Suprapubic skin (tissue), 4 donors: Measurements from ENCODE around the gene USP2.

ENCODE experiments used
- CTCF ChIP-seq, 2 donors: fragments of 200-600 bp in 1 of 2; fragments of 450-650 bp in 1 of 2; sonication (generic) in 1 of 2; IDR thresholded peaks; one replicate each; pipeline ENCODE4 v1.5.1; 2016 to 2019; ENCODE audit warnings: antibody characterized with exemption in 2 of 2, mild to moderate bottlenecking in 1 of 2, moderate library complexity in 1 of 2
- EP300 ChIP-seq: sonication (generic); formaldehyde crosslinking; IDR thresholded peaks from one replicate; pipeline ENCODE4 v1.6.1; 2017; ENCODE audit warnings: antibody characterized with exemption
- POLR2A ChIP-seq, 2 donors: fragments of 450-650 bp; IDR thresholded peaks; one replicate each; pipeline ENCODE4 v1.6.1; 2017; ENCODE audit warnings: antibody characterized with exemption in 2 of 2, mild to moderate bottlenecking in 2 of 2, moderate library complexity in 2 of 2
- POLR2AphosphoS5 ChIP-seq, 3 donors: sonication (generic); formaldehyde crosslinking; IDR thresholded peaks; one replicate each; pipeline ENCODE4 v1.6.1; 2017; ENCODE audit warnings: antibody characterized with exemption in 3 of 3

- TF ChIP-seq CTCF (IDR thresholded peaks at IDR 0.05) (no peak), EP300 (no peak), POLR2A (IDR thresholded peaks at IDR 0.05) (no peak), POLR2AphosphoS5 (IDR thresholded peaks at IDR 0.05) (no peak)
Measured at GRCh38 chr11:119409731-119410130, 28.2 kb upstream of the USP2 start.
